ENCODE results near the gene KCNJ6. TPM values are rescaled to one million over a fixed set of nuclear protein-coding genes. Genes with fewer than 3 reads are reported as not detected.
"Not testable (repeated sequence)": the region's sequence is repeated elsewhere in the genome, so short reads cannot be mapped to it uniquely, and the experiment has no call there.

The KCNJ6 gene
- total RNA-seq, 1 donor from 2014 or later, result 10.5 TPM

DNA sequence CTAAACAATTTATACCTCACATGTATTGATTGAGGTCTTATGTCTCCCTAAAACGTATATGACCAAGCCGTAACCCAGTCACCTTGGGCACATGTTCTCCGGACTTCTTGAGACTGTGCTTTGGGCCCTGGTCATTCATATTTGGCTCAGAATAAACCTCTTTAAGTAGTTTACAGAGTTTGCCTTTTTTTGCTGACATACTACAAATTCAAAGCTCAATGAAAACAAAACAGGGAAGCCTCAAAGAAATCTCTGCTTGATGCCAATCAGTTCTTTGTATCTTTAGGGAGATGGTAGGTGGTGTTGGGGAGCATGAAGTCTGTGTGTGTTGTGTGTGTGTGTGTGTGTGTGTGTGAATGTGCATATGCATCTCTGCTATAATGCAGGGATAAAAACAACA lies 247.0 kb downstream of the KCNJ6 start:
- Mint-ChIP-seq H3K27ac (ENCODE audit: unreplicated experiment) (no peak overlapping the region), H3K4me3 (ENCODE audit: unreplicated experiment) (no peak overlapping the region), H3K27me3 (ENCODE audit: unreplicated experiment) (no peaks in the 10 kb centered on the region), H3K4me1 (ENCODE audit: unreplicated experiment) (peaks cover 27% of the 10 kb centered on the region), H3K9me3 (ENCODE audit: unreplicated experiment) (no peaks in the 10 kb centered on the region), H3K36me3 (ENCODE audit: unreplicated experiment) (no peaks in the 10 kb centered on the region)
- DNase-seq (ENCODE audit: extremely low spot score, unreplicated experiment), result no peak
- TF ChIP-seq CTCF (IDR thresholded peaks at IDR 0.05), result no peak

DNA sequence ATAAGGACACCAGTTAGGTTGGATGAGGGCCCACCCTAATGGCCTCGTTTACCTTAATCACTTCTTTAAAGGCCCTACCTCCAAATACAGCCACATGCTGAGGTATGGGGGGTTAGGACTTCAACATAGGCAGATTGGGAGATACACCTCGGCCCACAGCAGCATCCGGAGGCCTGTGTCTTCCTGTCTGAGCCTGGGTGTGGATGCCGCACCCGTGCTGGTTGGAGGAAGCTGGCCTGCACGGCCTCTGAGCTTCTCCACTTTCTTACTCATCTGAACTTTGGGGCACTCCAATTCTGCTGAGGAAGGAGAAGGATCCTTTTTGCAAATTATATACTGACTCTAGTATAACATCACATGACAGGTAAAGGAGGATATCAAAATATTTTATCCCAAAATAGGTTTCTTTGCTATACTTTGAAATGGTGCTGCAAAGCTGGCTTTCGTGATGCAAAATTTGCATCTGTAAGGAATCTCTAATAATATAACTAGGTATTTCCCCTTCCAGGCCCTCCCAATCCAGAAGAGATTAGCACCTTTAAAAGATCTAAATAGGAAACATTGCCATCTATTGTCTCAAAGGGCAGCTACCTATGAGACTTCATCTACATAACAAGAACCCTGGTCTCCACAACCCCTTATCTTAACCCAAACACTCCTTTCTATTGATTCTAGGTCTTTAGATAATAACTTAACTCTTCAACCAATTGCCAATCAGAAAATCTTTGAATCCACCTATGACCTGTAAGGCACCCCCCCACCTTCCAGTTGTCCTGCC lies 247.6 kb downstream of the KCNJ6 start:
- no peak for TF ChIP-seq CTCF (IDR thresholded peaks at IDR 0.05)
- H3K27ac Mint-ChIP-seq (ENCODE audit: unreplicated experiment), result no peak overlapping the region
- H3K4me1 Mint-ChIP-seq (ENCODE audit: unreplicated experiment), result peaks cover 27% of the 10 kb centered on the region
- no peaks in the 10 kb centered on the region for H3K36me3 Mint-ChIP-seq (ENCODE audit: unreplicated experiment)
- no peaks in the 10 kb centered on the region for H3K9me3 Mint-ChIP-seq (ENCODE audit: unreplicated experiment)
- H3K27me3 Mint-ChIP-seq (ENCODE audit: unreplicated experiment), result no peaks in the 10 kb centered on the region
- H3K4me3 Mint-ChIP-seq (ENCODE audit: unreplicated experiment), result no peak overlapping the region
- no peak for DNase-seq (ENCODE audit: extremely low spot score, unreplicated experiment)

GRCh38 chr21:37667380-37667779 lies 248.9 kb downstream of the KCNJ6 start:
- H3K4me3 Mint-ChIP-seq (ENCODE audit: unreplicated experiment), result no peak overlapping the region
- H3K27ac Mint-ChIP-seq (ENCODE audit: unreplicated experiment), result no peak overlapping the region
- TF ChIP-seq CTCF (IDR thresholded peaks at IDR 0.05), result no peak
- DNase-seq (ENCODE audit: extremely low spot score, unreplicated experiment), result no peak
- no peaks in the 10 kb centered on the region for H3K36me3 Mint-ChIP-seq (ENCODE audit: unreplicated experiment)
- peaks cover 27% of the 10 kb centered on the region for H3K4me1 Mint-ChIP-seq (ENCODE audit: unreplicated experiment)
- H3K9me3 Mint-ChIP-seq (ENCODE audit: unreplicated experiment), result no peaks in the 10 kb centered on the region
- H3K27me3 Mint-ChIP-seq (ENCODE audit: unreplicated experiment), result no peaks in the 10 kb centered on the region

DNA sequence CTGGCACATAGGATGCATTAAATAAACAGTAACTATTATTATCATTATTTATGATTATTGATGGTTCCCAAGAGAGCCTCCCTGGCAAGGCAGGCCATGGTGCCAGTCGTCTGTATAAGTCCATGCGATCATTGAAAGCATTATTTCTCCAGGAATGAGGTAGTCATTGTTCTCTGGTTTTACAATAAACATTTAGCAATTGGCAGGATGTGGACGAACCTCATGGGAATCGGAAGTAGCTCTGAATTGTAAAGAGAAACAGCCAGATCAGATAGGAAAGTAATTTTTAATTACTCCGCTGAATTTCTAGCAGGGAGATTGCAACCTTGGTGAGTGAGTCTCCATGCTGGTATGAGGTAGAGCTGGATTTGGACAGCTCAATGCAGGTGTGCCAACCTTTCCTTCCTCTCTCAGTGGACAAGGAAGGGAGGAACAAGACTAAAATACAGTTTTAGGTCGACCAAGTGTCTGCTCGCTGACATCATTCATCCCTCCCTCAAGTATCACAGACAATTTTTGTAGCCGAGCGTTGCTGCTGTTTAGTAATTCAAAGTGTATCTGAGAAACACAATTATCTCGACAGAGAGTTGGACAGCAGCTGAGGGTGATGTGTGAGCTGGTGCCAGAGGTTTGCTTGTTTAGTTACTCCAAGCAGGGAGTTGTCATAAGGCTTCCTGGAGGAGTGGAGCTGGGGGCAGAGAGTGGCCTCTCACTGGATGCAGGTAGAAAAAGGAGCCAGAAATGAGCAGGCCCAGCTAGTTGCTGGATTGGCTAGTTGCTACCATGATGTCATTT lies 250.8 kb downstream of the KCNJ6 start:
- Mint-ChIP-seq H3K9me3 (ENCODE audit: unreplicated experiment) (no peaks in the 10 kb centered on the region), H3K4me3 (ENCODE audit: unreplicated experiment) (no peak overlapping the region), H3K27ac (ENCODE audit: unreplicated experiment) (no peak overlapping the region), H3K36me3 (ENCODE audit: unreplicated experiment) (no peaks in the 10 kb centered on the region), H3K4me1 (ENCODE audit: unreplicated experiment) (peaks cover 11% of the 10 kb centered on the region), H3K27me3 (ENCODE audit: unreplicated experiment) (no peaks in the 10 kb centered on the region)
- no peak for TF ChIP-seq CTCF (IDR thresholded peaks at IDR 0.05)
- DNase-seq (ENCODE audit: extremely low spot score, unreplicated experiment), result no peak

- not testable (repeated sequence) for H3K9me3 Mint-ChIP-seq (ENCODE audit: unreplicated experiment); DNase-seq (ENCODE audit: extremely low spot score, unreplicated experiment)
Observed at GRCh38 chr21:37662227-37662626, 254.0 kb downstream of the KCNJ6 start.

More at GRCh38 chr21:37662227-37662626, 254.0 kb downstream of the KCNJ6 start:
- H3K4me1 Mint-ChIP-seq (ENCODE audit: unreplicated experiment), result peaks cover 23% of the 10 kb centered on the region
- H3K27me3 Mint-ChIP-seq (ENCODE audit: unreplicated experiment); H3K36me3 Mint-ChIP-seq (ENCODE audit: unreplicated experiment); H3K4me3 Mint-ChIP-seq (ENCODE audit: unreplicated experiment); H3K27ac Mint-ChIP-seq (ENCODE audit: unreplicated experiment): not testable (repeated sequence)

All from osteocyte (in vitro differentiated cells).